Iris pigment epithelial cell (primary cell): Measurements from ENCODE around the gene PPM1H.

ENCODE experiments used
- DNase-seq: peaks from one replicate; pipeline ENCODE4 v3.0.0-alpha.2; 2011; ENCODE audit warnings: low read depth

Gene PPM1H

GRCh38 chr12:62731055-62731820 is 203.7 kb downstream of the PPM1H start:
- peak; percentile 72 for DNase-seq

- peak; percentile 80 for DNase-seq
Observed at GRCh38 chr12:62730649-62731048, 204.3 kb downstream of the PPM1H start.

- peak; percentile 73 for DNase-seq
Observed at GRCh38 chr12:62729579-62730544, 205.1 kb downstream of the PPM1H start.

GRCh38 chr12:62728741-62729140 is 206.2 kb downstream of the PPM1H start:
- DNase-seq = no peak

GRCh38 chr12:62726471-62726980 is 208.4 kb downstream of the PPM1H start:
- peak; percentile 71 for DNase-seq

GRCh38 chr12:62725781-62726180 is 209.2 kb downstream of the PPM1H start:
- no peak for DNase-seq

- DNase-seq = peak; percentile 99
Observed at GRCh38 chr12:62724947-62725451, 210.0 kb downstream of the PPM1H start.

GRCh38 chr12:62724285-62724684 is 210.7 kb downstream of the PPM1H start:
- DNase-seq = no peak

- DNase-seq = no peak
Observed at GRCh38 chr12:62722971-62723680, 211.8 kb downstream of the PPM1H start.

GRCh38 chr12:62720661-62721330 is 214.2 kb downstream of the PPM1H start:
- DNase-seq = peak; percentile 60

GRCh38 chr12:62720025-62720424 is 214.9 kb downstream of the PPM1H start:
- DNase-seq = no peak

- no peak for DNase-seq
Observed at GRCh38 chr12:62718762-62719426, 216.1 kb downstream of the PPM1H start.

- no peak for DNase-seq
Observed at GRCh38 chr12:62717643-62718042, 217.3 kb downstream of the PPM1H start.

- no peak for DNase-seq
Observed at GRCh38 chr12:62716866-62717525, 218.0 kb downstream of the PPM1H start.

GRCh38 chr12:62716037-62716436 is 218.9 kb downstream of the PPM1H start:
- DNase-seq = no peak

- DNase-seq = no peak
Observed at GRCh38 chr12:62714774-62715721, 219.9 kb downstream of the PPM1H start.

GRCh38 chr12:62714181-62714773 is 220.7 kb downstream of the PPM1H start:
- DNase-seq = no peak

- no peak for DNase-seq
Observed at GRCh38 chr12:62713723-62714122, 221.2 kb downstream of the PPM1H start.
